T-helper 2 cell treated with Interferon-gamma antibody and Interleukin-4, amounts not matched to agents 100 ng/mL and 5 ng/mL, for 36 hours (primary cell): ENCODE measurements around the gene ADD3. TPM values are rescaled to one million over a fixed set of nuclear protein-coding genes. Genes with fewer than 3 reads are reported as not detected.

Experiments used
- intact Hi-C: fragments of 100-400 bp; cut with micrococcal nuclease; formaldehyde crosslinking; loops from one replicate; pipeline ENCODE4 v1.15.1; 2023
- total RNA-seq: library from RNA; stranded (reverse); gene quantifications from 2 replicates; pipeline ENCODE4 v1.2.3, GENCODE V29; 2022

The ADD3 gene
- total RNA-seq, 1 donor from 2014 or later, result 308 TPM

DNA sequence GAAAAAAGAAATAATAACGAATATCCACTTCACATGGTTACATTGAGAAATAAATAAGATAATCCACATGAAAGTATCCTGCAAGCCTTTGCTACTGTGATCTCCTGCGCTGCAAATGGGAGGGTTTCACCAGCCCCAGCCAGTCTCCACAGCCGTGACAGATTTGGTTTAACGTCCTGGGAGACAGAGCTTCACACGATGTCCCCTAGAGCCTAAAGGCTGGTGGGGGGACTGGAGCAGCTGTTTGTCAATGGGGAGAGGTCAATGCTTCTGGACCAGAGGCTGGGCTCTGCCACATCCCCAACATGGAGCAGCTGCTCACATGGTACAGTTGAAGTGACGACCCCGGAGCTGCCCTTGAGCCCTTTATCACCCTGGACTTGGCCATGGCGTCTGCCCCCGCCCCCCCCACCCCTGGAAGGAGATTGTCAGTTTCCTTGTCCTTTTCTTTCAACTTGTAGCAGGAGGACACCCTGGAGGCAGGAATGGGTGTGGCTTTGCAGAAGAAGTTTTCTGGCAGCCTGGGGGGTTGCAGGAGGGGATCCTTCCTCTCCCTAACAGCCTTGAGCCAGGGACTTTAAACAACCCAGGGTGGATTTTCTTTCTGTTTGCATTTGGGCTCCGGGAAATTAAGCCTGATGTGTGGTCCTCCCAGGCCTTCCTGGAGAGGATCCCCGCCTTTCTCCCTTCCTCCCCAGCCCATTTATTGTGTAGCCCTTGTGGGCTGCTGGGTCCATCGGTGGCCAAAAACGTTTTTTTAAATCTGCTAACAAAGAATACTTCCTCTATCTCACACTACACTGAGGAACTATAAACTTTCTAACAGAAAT is 162.6 kb downstream of the ADD3 start:
- intact Hi-C loops, result no loop called here

DNA sequence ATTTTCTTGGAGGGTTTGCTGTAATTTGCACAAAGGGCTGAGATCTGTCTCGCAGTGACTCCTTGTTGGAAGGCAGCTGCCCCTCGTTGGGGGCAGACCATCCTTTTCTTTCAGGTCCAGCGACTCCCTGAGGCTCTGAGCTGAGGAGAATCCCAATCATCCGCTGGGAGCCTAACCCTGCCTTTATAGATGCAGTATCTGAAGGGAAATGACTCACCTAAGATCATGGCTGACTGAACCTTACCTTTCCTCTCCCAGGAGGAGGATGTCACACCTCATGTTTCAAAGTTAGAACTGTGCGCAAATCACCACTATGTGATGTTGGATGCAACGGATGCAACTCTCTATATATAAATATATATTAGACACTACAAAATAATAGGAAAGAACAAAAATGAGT is 163.2 kb downstream of the ADD3 start:
- intact Hi-C loops, result no loop called here

DNA sequence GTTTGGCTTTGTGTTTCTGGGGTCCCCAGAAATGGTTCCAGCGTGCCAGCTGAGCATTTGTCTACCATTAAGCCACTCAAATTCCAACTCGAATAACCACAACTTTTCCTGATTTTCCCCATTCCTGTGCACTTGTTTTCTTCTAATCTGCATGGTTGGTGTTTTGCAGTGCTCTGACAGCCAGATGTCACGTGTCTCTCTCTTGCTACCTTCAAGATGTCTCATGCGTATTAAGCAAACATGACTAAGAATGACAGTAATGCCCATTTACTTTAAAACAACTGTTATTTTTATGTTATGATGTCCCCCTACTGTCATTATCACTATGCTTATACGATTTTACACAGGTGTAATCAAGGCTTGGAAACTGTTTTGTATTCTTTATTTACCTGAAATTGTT is 164.4 kb downstream of the ADD3 start:
- intact Hi-C loops, result loop anchor here (1.0 kb wide), 1 partner anchor 30 kb away; no protein-coding TSS in a partner anchor

DNA sequence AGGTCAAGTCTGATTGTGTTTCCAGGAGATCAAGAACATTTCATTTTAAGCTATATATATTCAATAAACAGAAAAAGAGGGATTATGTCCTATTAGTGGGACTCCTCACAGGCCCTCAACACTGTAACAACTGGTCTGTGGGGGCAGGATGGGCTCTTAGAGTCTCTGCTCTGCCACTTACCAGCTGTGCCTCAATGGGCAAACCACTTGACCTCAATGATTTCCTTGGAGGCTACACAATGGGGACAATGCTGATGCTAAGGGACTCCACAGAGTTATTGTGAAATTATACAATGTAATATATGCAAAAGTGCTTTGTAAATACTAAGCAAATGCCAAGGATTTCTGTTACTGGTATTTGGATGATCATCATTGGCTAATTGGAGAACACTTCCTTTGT is 166.4 kb downstream of the ADD3 start:
- intact Hi-C loops, result no loop called here

DNA sequence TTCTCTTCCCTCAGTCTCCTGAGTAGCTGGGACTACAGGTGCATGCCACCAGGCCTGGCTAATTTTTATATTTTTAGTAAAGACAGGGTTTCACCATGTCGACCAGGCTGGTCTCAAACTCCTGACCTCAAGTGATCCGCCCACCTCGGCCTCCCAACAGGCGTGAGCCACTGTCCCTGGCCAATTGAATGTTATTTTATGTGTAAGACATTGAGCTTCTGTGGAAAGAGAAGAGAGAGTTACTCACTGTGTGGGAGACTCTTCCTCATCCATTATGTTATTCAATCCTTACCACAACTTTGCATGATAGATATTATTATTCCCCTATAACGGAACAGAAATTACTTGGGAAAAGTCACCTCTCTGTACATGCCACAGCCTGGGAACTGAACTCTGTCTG is 167.0 kb downstream of the ADD3 start:
- intact Hi-C loops, result no loop called here

DNA sequence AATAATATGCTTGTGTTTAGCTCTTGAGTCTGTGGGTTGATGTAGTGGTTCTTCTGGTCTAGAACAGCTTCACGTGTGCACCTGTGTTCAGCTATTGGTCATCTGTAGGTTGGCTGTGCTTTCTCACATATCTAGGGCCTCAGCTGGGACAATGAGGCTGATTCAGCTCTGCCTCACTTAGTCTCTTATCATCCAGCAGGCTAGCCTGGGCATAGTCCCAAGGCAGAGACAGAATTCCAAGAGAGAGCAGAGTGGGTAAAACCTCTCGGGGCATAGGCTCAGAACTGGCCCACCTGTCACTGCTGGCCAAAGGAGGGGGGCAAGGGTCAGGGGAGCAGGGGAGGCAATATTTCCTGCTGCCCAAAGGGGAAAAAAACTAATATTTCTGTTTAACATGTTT is 167.6 kb downstream of the ADD3 start:
- intact Hi-C loops, result no loop called here

DNA sequence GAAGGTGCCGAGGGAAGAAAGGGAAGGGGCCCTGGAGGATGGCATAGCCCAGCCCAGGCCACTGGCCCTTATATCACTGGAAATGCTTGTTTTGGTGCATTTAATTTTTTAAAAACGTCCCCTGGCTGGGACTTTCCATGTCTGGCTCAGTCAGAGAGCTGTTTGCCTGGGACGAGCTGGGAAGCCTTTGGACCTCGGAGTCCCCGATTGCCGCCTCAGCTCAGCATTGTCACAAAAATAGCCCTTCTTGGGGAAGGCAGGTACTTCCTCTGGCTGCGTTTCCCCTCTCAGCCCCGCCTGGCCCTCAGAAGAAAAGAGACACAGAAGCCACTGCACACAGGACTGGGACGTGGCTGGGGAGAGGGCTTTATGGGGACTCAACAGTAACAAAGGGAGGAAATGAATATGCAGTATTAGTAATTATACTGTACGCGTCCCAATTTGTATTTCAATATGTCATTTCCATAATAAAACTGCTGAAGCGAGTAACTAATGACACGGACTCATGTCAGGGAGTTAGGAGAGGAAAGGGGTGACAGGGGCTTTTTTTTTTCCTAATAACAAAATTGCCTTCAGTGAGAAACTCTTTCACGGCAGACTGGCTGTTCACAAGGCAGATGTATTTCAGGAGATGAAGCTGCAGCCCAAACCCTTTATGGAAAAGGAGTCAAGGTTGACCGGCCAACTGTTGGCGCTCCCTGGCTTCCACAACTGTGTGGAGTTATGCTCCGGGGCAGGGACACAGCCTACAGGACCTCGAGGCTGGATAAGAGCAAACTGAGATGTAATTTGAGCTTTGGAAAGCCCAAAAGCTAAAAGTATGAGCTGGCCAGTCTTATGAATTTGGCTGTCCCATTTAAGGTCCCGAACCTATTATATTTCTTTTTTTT is 168.6 kb downstream of the ADD3 start:
- intact Hi-C loops, result no loop called here

DNA sequence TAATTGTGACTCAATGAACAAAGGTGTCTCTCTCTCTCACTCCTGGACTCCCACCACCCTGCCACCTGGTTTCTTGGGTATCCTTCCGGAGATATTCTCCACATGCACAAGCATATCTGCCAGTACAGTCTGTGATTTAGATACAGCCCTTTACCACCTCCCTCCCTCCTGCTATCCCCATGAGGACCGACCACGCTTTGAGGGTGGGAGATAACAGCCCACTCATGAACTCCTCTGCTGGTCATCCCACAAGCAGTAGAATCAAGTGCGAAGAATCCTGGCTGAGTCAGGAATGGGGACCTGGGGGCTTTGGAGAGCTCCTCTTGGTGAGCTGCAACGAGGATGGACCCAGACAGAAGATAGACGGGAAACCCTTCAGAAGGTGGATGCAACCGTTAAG is 171.4 kb downstream of the ADD3 start:
- intact Hi-C loops, result no loop called here

DNA sequence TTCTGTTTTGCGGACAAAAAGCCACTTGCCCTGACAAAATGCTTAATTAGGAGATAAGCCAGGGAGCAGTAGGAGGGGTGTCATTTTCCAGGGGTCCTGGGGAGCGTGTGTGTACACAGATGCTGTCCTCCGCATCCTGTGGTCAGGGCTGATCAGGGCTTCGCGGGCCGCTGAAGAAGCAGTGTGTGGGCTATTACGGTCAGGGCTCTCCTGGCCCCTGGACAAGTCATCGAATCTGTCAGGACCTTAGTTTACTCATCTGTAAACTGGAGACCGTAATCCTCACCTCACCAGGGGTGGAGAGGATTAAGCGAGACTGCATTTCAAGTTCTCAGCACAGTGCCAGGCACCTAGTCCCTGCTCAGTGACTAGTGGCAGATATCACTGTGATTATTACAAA is 173.7 kb downstream of the ADD3 start:
- intact Hi-C loops, result no loop called here

DNA sequence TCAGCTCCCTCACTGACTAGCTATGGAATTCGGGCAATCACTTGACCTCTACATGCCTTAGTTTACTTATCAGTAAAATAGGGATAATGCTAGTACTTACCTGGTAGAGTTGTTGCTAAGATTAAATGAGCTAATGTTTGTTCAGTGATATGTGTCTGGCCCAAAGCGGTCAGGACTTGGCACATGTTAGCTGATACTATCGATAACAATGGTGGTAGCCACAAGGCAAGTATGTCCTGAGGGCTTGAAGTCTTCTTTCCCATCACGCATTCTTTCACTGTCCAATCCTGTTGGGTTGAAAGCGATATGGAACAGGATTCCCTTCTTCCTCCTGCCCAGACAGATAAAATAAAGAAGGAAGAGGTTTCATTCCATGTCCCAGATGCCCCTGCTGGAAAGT is 174.1 kb downstream of the ADD3 start:
- intact Hi-C loops, result no loop called here

DNA sequence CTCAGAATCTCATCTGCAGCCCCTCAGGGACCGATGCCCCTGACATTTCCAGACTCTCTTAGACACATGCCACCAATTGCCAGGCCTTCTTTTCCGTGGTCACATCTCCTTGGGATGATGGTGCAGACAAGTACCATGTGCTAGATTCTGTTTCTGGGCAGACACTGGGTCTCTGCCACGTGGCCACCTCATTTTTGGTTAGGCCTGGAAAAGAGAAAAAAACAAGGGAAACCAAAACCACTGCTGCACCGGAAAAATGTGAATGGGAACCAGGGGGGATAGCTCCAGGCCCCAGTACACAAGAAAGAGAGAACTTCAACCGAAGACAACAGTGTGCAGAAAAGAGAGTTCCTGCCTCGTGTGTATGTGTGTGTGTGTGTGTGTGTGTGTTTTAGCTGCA is 176.6 kb downstream of the ADD3 start:
- intact Hi-C loops, result no loop called here

Other genes starting within 250 kb of the ADD3 start
- 61.6 and 76.9 TPM in 2 replicates for gene XPNPEP1, start 84.5 kb upstream of the ADD3 start, total RNA-seq
- 8.5 and 11.4 TPM in 2 replicates for gene MXI1, start 199.6 kb downstream of the ADD3 start, total RNA-seq